GM12864 (cell line): Measurements from ENCODE around the gene C1GALT1C1.

Experiments
- DNase-seq: peaks from one replicate; pipeline ENCODE4 v3.0.0-alpha.2; 2011; ENCODE audit warnings: low read depth
- H3K4me3 ChIP-seq: 2 replicates; pipeline ENCODE4 v1.5.1; 2011; ENCODE audit warnings: mild to moderate bottlenecking, low read depth, low read length, control low read depth
- CTCF ChIP-seq: IDR thresholded peaks from 2 replicates; pipeline ENCODE4 v1.5.1; 2011; ENCODE audit warnings: low read depth, mild to moderate bottlenecking, moderate library complexity, low read length, control low read depth, inconsistent platforms; ENCODE audit errors: missing control alignments

The C1GALT1C1 gene

DNA sequence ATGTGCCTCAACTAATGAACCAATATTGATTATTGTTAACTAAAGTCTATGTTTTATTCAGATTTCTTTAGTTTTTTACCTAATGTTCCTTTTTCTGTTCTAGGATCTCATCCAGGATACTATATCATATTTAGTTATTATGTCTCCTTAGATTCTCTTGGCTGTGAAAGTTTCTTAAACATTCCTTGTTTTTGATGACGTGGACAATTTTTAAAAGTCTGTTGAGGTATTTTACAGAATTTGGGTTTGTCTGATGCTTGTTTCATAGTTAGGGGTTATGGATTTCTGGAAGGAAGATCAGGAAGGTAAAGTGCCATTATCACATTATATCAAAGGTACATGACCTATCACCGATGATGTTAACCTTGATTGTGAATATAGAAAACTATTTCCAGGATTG, 44.2 kb downstream of the C1GALT1C1 start:
- no peak for TF ChIP-seq CTCF
- DNase-seq = no peak
- H3K4me3 ChIP-seq = no peak overlapping the region
